Adipocyte (in vitro differentiated cells): ENCODE data around the gene SCCPDH.

Source experiments
- DNase-seq: peaks from one replicate; pipeline ENCODE4 v3.0.0-alpha.2; 2015; ENCODE audit warnings: low read depth
- H3K27me3 ChIP-seq: replicated peaks from 2 replicates; pipeline ENCODE4 v1.7.0; 2013; ENCODE audit warnings: mild to moderate bottlenecking, low read length, moderate library complexity; ENCODE audit not compliant: control insufficient read depth, insufficient read depth
- H3K36me3 ChIP-seq: 2 replicates; pipeline ENCODE4 v1.7.0; 2013; ENCODE audit warnings: low read length, mild to moderate bottlenecking, moderate library complexity; ENCODE audit not compliant: control insufficient read depth, insufficient read depth, severe bottlenecking
- H3K4me1 ChIP-seq: 2 replicates; pipeline ENCODE4 v1.7.0; 2013; ENCODE audit warnings: mild to moderate bottlenecking, low read length, moderate library complexity; ENCODE audit not compliant: control insufficient read depth, insufficient read depth
- H3K4me3 ChIP-seq: 2 replicates; pipeline ENCODE4 v1.7.0; 2013; ENCODE audit warnings: mild to moderate bottlenecking, low read length, moderate library complexity
- H3K9ac ChIP-seq: 2 replicates; pipeline ENCODE4 v1.7.0; 2013; ENCODE audit warnings: mild to moderate bottlenecking, low read length, moderate library complexity
- H3K9me3 ChIP-seq: 2 replicates; pipeline ENCODE4 v1.7.0; 2013; ENCODE audit warnings: mild to moderate bottlenecking, low read length, moderate library complexity; ENCODE audit not compliant: control insufficient read depth

Gene SCCPDH

GRCh38 chr1:246797597-246797996 is 73.4 kb downstream of the SCCPDH start:
- Histone ChIP-seq H3K4me3 (no peak overlapping the region), H3K27me3 (peaks cover 33% of the 10 kb centered on the region), H3K4me1 (peaks cover 8% of the 10 kb centered on the region), H3K9me3 (no peaks in the 10 kb centered on the region), H3K36me3 (no peaks in the 10 kb centered on the region), H3K9ac (no peak overlapping the region)
- no peak for DNase-seq

GRCh38 chr1:246798107-246798506 is 73.9 kb downstream of the SCCPDH start:
- Histone ChIP-seq H3K4me3 (no peak overlapping the region), H3K9me3 (no peaks in the 10 kb centered on the region), H3K4me1 (peaks cover 8% of the 10 kb centered on the region), H3K36me3 (no peaks in the 10 kb centered on the region), H3K27me3 (peaks cover 32% of the 10 kb centered on the region), H3K9ac (no peak overlapping the region)
- no peak for DNase-seq

- Histone ChIP-seq H3K9me3 (no peaks in the 10 kb centered on the region), H3K27me3 (peaks cover 27% of the 10 kb centered on the region), H3K9ac (no peak overlapping the region), H3K4me3 (no peak overlapping the region), H3K4me1 (peaks cover 8% of the 10 kb centered on the region), H3K36me3 (no peaks in the 10 kb centered on the region)
- no peak for DNase-seq
Observed at GRCh38 chr1:246798606-246799496, 74.6 kb downstream of the SCCPDH start.

DNA sequence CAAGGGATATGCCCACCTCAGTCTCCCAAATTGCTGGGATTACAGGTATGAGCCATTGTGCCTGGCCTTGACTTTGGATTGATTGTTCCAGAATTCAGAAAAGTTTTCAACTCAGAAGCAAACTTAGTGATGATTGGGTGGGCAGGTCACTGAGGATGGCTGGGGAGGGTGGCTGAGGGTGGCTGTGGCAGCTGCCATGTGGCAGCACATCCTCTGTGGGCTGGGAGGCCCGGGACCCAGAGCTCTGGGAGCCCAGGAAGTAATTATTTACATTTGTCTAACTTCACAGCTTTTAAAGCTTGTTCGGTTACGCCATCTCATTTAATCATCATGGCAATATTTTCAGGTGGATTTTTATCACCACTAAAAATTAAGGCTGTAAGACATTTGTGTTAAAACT is 76.1 kb downstream of the SCCPDH start:
- H3K4me1 ChIP-seq, result no peaks in the 10 kb centered on the region
- no peak overlapping the region for H3K9ac ChIP-seq
- H3K36me3 ChIP-seq, result no peaks in the 10 kb centered on the region
- no peak overlapping the region for H3K4me3 ChIP-seq
- no peak for DNase-seq
- H3K27me3 ChIP-seq, result peaks cover 27% of the 10 kb centered on the region
- no peaks in the 10 kb centered on the region for H3K9me3 ChIP-seq

DNA sequence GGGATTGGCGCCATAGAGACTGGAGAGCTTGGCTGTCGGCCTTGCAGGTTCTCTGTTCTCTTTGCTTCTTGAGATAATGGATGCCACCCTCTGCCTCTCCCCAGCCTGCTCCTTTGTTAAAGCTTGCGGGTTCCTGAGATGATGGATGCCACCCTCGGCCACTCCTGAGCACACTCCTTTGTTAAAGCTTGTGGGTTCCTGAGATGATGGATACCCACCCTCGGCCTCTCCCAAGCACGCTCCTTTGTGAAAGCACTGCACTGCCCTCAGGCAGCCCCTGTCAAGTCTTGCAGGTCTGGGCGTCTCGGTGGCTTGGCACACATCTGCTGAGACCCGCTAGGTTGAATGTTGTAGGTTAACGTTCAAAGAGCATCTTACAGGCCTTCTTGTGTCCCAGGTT is 76.5 kb downstream of the SCCPDH start:
- H3K36me3 ChIP-seq, result no peaks in the 10 kb centered on the region
- no peak overlapping the region for H3K9ac ChIP-seq
- no peaks in the 10 kb centered on the region for H3K9me3 ChIP-seq
- H3K4me3 ChIP-seq, result no peak overlapping the region
- peaks cover 23% of the 10 kb centered on the region for H3K27me3 ChIP-seq
- H3K4me1 ChIP-seq, result no peaks in the 10 kb centered on the region
- DNase-seq, result no peak

- peaks cover 21% of the 10 kb centered on the region for H3K27me3 ChIP-seq
- H3K36me3 ChIP-seq, result no peaks in the 10 kb centered on the region
- H3K4me3 ChIP-seq, result no peak overlapping the region
- H3K9ac ChIP-seq, result no peak overlapping the region
- H3K4me1 ChIP-seq, result no peaks in the 10 kb centered on the region
- DNase-seq, result no peak
- no peaks in the 10 kb centered on the region for H3K9me3 ChIP-seq
Observed at GRCh38 chr1:246801241-246802020, 77.2 kb downstream of the SCCPDH start.

DNA sequence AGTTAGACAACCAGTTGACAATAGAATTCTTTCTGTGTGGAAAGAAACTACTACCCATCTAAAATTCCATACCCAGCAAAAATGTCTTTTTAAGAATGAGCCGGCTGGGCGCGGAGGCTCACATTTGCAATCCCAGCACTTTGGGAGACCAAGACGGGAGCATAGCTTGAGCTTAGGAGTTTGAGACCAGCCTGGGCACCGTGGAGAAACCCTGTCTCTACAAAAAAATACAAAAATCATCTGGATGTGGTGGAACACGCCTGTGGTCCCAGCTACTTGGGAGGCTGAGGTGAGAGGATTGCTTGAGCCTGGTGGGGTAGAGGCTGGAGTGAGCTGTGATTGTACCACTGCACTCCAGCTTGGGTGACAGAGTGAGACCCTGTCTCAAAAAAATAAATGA is 79.2 kb downstream of the SCCPDH start:
- DNase-seq, result no peak
- H3K9me3 ChIP-seq, result no peaks in the 10 kb centered on the region
- no peaks in the 10 kb centered on the region for H3K4me1 ChIP-seq
- H3K4me3 ChIP-seq, result no peak overlapping the region
- H3K36me3 ChIP-seq, result no peaks in the 10 kb centered on the region
- H3K27me3 ChIP-seq, result peaks cover 17% of the 10 kb centered on the region
- no peak overlapping the region for H3K9ac ChIP-seq

DNA sequence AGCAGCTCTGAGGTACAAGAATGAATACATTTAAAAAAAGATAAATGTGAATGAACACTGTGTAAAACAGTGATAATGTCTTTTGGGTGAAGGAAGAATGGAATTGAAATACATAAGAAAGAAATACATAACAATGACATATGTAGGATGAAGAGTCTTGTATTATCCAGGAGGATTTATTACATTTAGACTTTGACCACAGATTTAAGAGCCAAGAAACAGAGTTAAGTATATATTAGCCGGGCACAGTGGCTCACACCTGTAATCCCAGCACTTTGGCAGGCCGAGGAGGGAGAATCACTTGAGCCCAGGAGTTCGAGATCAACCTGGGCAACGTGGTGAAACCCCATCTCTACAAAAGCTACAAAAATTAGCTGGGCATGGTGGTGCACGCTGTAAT is 79.7 kb downstream of the SCCPDH start:
- peaks cover 15% of the 10 kb centered on the region for H3K27me3 ChIP-seq
- H3K36me3 ChIP-seq, result no peaks in the 10 kb centered on the region
- DNase-seq, result no peak
- no peak overlapping the region for H3K9ac ChIP-seq
- H3K4me3 ChIP-seq, result no peak overlapping the region
- H3K4me1 ChIP-seq, result no peaks in the 10 kb centered on the region
- H3K9me3 ChIP-seq, result no peaks in the 10 kb centered on the region

DNA sequence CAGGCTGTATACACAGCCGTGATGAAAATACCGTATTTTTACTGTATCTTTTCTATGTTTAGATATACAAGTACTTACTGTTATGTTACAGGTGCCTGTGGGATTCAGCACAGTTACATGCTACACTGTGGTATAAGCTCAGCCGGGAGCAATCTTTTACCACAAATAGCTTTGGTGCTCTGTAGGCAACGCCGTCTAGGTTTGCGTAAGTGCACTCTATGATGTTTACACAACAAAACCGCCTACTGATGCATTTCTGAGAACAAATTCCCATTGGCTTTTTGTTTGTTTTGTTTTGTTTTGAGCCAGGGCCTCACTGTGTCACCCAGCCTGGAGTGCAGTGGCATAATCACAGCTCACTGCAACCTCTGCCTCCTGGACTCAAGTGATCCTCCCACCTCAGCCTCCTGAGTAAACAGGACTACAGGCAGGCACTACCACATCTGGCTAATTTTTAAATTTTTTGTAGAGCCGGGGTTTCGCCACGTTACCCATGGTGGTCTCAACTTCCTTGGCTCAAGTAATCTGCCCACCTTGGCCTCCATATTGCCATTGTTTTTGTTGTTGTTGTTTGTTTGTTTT is 81.0 kb downstream of the SCCPDH start:
- Histone ChIP-seq H3K36me3 (no peaks in the 10 kb centered on the region), H3K4me3 (no peak overlapping the region), H3K9me3 (no peaks in the 10 kb centered on the region), H3K9ac (no peak overlapping the region), H3K27me3 (peaks cover 11% of the 10 kb centered on the region), H3K4me1 (no peaks in the 10 kb centered on the region)
- DNase-seq, result no peak

GRCh38 chr1:246809473-246809872 is 85.3 kb downstream of the SCCPDH start:
- no peak for DNase-seq
- Histone ChIP-seq H3K27me3 (peaks cover 16% of the 10 kb centered on the region), H3K9me3 (no peaks in the 10 kb centered on the region), H3K36me3 (no peaks in the 10 kb centered on the region), H3K4me3 (no peak overlapping the region), H3K4me1 (no peaks in the 10 kb centered on the region), H3K9ac (no peak overlapping the region)

GRCh38 chr1:246811985-246812384 is 87.8 kb downstream of the SCCPDH start:
- Histone ChIP-seq H3K9ac (no peak overlapping the region), H3K9me3 (no peaks in the 10 kb centered on the region), H3K4me3 (no peak overlapping the region), H3K27me3 (peaks cover 23% of the 10 kb centered on the region), H3K36me3 (no peaks in the 10 kb centered on the region), H3K4me1 (no peaks in the 10 kb centered on the region)
- DNase-seq, result no peak
